HG03521 (cell line): ENCODE measurements around the gene NFE2L1.

Experiments used
- ATAC-seq: cut with Tn5 transposase; IDR thresholded peaks from one replicate; pipeline ENCODE4 v1.9.1; 2021; ENCODE audit warnings: mild to moderate bottlenecking, moderate library complexity; ENCODE audit not compliant: unreplicated experiment

Gene NFE2L1

DNA sequence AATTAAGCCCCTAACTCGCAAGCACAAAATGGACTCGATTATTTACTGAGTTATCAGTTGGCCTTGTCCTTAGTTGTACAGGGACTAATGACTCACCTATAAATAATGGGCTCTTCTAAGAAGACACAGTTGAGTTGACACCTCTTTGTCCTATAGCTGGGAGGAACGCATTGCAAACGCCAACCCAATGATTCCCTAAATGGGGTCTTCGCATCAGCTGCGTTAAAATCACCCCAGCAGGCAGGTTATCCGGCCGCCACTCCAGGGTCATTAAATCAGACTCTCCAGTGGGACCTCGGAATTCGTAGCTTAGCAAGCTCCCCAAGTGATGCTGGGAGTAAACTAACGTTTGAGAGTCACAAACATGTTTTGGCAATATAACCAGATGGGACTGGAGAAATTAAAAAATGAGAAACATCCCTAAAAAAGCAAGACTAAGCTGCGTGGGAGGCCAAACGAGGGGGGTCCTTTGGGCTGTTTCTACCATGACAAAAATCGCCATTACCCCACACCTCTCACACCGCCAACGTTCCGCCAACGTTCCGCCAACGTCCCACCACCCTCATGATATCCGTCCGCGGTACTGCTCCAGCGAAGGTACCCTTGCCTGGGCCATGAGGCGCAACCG, 932 bp upstream of the NFE2L1 start:
- ATAC-seq, result no peak

DNA sequence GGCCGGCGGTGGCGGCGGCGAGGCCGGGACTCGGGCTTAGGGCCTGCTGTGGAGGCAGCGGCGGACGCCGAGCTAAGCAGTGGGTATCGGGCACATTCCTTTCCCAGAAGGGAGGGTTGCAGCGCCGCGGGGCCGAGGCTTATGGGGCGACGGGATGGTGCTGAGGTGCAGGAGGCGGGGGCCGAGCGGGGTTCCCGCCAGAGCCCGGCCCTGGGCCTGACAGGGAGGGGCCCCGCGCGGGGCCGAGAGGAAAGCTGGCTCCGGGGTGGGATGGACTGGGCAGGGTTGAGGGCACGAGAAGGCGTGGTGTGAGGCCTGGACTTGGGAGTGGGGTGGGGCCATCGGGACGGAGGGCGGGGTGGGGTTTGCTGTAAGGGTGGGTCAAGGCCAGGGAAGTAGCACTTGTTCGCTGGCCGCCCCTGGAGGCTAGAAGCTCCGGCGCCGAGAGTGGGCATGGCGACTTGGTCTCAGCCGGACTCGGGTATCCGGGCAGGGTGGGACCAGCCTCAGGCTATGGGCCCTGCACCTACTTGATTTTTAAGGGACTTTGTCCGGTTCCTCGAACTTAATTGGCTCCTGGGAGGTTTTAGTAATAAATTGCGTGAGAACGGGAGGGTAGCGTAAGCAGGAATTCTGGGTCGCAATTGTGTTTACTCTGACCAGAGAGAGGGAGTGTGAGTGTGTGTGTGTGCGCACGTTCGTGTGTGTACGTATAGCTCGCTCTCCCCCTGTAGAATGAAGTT, 396 bp downstream of the NFE2L1 start:
- peak; percentile 36 for ATAC-seq

DNA sequence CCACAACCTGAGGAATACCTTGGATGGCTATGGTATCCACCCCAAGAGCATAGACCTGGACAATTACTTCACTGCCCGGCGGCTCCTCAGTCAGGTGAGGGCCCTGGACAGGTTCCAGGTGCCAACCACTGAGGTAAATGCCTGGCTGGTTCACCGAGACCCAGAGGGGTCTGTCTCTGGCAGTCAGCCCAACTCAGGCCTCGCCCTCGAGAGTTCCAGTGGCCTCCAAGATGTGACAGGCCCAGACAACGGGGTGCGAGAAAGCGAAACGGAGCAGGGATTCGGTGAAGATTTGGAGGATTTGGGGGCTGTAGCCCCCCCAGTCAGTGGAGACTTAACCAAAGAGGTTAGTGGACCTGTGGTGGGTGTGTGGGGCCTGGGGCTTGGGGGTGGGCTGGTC, 3.1 kb downstream of the NFE2L1 start:
- ATAC-seq, result no peak

DNA sequence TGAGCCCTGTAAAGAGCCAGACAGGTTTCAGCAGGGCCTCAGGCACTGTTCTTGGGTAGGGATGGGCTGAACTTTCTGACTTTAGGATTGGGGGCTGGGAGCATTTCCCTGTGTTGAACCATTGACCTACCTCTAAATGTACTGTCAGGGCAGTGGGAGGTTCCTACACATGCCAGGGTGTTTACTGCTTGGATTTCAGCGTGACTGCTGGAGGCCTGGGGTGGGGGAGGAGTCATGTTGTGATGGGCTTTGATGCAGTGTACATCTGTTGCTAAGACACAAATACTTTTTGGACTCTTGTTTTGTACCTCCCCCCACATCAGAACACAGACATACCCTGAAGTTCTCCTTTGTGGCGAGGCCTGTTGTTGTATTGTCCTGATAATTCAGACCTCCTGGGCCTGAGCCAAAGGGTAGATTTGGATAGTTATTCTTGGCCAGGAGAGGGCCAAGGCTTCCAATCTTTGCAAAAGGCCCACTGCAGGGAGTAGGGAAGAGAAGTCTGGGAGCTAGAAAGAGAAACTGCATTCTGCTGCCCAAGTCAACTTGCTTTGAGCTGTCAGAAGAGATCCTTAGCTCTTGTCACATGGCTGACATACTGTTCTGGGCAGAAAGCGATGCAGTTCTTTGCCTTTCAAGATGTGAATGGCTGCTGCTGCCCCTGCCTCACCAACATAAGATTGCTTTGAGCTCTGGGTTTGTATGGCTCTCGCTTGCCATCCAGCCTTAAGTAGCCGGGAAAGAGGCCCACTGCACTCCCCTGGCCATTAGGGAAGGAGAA, 3.7 kb downstream of the NFE2L1 start:
- no peak for ATAC-seq

DNA sequence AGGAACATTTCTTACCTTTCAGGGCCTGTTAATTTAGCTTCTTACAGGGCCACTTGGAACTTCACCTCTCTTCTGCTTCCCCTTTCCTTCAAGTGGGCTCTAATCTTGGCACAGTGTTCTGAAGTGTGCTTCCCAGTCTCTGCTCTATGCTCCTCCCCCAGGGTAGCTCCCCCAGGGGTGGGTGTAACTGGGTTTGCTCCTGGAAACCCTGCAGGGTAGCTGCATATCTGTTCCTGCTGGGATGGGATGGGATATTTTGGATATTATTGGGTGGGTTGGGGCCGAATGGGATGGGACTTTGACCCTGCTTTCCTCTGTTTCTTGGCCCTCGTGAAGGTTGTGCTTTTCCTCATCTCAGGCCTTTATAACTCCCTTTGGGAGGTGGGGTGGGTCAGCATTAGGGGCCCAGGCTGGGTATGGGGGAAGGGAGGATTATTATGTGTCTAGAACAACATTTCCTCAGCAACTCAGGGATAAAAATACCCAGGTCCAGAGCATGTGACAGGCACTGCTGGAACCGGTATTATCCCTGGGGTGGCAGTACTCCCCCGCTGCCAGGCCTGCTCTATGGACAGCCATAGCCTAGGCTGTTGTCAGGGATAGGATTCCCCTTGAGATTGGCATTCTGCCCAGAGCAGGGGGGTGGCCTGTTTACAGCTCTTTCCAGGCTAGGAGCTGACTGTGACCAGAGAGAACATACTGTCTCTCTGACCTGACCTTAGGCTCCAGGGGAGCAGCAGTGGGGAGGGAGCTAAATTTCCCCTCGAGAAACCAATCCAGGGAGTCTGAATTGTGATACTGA, 5.0 kb downstream of the NFE2L1 start:
- ATAC-seq, result no peak

DNA sequence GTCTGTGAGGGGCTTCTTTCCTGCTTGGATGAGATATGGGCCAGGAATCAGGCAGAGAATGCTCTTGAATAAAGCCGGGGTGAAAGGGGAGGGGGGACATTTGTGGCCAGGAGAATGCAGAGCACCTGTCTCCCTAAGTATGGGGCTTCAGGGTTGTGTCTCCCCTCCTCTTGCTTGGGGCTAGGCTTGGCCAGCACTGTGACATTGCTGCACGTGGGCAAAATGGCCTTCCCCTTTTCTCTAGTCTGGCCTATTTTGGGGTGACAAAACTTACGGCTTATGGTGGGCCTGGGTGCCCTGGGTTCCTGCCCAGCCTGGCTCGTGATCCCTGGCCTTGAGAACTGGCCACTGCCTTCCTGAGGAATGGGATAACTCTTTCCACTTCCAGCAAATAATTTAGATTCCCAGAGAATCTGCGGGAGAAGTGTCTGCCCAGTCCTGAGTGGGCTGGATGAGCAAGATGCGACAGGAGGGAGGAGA, 5.6 kb downstream of the NFE2L1 start:
- ATAC-seq, result no peak

DNA sequence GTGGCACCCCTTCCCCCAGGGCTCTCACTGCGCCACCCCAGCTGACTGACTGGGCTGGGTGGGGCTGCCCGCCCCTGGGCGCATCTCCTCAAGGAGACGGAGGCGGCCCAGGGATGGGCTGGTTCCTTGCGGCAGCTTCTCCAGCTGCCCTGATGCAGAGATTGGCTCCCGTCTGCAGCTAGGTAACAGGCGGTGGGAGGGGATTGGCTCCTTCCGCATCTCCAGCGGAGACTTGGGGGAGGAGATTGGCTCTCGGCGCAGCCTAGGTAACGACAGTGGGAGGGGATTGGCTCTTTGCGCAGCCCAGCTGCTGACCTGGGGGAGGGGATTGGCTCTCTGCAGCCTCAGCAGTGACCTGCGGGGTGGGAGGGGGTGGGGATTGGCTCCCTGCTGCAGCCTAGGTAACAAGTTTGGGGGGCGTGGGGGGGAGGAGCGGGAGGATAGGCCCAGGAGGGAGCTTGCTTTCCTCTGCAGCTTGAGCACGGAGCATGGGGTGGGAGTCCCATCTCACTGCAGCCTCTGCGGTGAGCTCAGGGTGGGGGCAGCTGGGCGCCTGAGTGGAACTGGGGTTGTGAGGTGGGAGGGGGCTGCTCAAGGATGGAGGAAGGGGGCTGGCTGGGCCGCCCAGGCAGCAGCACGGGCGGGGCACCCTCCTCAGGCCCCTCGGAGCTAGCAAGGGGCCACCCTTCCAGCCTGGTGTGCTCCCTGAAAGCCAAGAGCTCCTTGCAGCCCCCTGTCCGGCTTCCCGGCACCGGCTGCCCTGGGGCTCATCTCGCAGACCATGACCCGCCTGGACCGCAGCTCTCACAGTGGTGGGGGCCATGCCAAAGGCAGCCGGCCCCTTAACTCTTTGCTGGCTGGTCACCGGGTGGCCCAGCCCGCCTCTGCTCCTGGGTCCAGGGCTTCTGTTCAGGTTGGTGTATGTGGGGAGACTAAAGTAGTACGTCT, 6.4 kb downstream of the NFE2L1 start:
- no peak for ATAC-seq

DNA sequence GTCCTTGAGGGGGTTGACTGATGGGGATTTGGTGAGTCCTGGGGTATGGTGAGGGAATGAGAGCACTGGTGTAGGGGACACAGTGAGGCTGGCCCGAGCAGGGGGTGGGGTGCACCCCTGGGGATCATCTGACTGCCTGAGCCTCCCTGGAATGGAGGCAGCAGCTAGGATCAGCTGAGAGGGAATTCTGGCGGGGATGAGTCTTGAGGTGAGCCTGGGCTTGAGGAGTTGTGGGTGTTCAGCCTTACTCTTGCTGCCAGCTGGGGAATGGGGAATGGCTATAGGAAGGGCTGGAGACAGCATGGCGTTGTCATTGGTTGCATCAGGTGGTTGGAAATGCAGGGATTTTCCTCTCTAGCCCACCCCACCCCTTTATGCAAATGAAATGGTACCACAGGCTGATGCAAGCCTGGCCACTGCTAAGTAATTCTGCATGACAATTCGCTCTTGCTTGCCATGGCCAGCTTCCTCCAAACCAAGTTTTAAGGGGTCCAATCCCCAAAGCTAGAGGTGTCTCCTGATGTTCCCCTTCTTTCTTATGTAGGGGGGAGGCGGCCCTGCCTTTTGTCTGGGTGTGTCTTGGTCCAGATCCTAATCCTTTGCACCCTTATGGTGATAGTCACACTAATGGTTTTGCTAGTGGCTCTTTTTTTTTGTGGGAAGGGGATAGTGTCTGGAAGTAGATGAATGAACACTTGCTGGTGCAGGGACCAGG, 7.5 kb downstream of the NFE2L1 start:
- ATAC-seq, result no peak

DNA sequence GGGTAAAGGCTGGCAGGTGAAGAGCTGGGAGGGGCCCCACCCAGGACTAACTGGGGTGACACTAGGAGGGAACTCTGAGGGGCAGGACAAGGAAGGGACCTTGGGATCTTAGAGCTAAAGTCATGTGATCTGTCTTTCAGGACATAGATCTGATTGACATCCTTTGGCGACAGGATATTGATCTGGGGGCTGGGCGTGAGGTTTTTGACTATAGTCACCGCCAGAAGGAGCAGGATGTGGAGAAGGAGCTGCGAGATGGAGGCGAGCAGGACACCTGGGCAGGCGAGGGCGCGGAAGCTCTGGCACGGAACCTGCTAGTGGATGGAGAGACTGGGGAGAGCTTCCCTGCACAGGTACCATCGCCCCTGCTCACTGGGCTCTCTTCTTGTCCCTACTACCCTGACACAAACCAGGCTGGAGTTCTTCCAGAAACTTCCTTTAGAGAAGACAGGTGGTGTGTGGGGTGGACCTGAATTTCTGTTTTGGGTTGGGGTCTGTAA, 8.1 kb downstream of the NFE2L1 start:
- no peak for ATAC-seq

DNA sequence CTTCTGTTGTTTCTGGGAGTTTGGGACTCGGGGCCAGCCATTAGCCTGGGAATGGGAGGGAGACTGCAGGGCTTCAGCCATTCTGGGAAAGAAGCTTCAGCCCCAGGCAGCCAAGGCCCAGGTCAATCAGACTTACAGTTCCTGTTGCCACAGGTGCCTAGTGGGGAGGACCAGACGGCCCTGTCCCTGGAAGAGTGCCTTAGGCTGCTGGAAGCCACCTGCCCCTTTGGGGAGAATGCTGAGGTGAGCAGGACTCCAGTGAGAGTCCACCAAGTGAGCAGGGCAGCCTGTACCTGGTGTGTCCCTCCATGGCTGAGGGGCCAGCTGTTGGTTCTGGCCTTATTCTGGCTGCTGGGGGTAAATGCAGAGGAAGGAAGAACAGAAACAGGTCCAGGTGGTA, 8.7 kb downstream of the NFE2L1 start:
- ATAC-seq, result no peak

DNA sequence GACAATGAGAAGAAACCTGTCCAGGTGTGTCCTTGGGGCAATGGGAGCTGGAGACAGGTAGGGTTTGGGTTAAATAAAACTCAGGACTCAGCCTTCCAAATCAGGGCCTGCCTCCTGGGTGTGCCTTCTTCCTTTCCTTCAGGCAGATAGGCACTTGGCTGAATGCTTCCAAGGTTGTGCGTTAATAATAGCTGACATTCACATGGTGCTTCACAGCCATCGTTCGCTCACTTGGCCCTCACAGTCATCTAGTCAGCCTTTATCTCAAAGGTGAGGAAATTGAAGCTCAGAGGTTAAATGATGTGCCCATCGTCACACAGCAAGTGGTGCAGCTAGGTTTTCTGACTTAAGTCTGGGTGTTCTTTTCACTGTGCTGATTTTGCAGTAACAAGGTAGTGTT, 9.5 kb downstream of the NFE2L1 start:
- ATAC-seq, result no peak

DNA sequence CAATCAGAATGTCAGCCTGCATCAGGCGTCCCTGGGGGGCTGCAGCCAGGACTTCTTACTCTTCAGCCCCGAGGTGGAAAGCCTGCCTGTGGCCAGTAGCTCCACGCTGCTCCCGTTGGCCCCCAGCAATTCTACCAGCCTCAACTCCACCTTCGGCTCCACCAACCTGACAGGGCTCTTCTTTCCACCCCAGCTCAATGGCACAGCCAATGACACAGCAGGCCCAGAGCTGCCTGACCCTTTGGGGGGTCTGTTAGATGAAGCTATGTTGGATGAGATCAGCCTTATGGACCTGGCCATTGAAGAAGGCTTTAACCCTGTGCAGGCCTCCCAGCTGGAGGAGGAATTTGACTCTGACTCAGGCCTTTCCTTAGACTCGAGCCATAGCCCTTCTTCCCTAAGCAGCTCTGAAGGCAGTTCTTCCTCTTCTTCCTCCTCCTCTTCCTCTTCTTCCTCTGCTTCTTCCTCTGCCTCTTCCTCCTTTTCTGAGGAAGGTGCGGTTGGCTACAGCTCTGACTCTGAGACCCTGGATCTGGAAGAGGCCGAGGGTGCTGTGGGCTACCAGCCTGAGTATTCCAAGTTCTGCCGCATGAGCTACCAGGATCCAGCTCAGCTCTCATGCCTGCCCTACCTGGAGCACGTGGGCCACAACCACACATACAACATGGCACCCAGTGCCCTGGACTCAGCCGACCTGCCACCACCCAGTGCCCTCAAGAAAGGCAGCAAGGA, 10.4 kb downstream of the NFE2L1 start:
- no peak for ATAC-seq

DNA sequence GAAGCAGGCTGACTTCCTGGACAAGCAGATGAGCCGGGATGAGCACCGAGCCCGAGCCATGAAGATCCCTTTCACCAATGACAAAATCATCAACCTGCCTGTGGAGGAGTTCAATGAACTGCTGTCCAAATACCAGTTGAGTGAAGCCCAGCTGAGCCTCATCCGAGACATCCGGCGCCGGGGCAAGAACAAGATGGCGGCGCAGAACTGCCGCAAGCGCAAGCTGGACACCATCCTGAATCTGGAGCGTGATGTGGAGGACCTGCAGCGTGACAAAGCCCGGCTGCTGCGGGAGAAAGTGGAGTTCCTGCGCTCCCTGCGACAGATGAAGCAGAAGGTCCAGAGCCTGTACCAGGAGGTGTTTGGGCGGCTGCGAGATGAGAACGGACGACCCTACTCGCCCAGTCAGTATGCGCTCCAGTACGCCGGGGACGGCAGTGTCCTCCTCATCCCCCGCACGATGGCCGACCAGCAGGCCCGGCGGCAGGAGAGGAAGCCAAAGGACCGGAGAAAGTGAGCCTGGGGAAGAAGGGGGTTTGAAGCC, 11.0 kb downstream of the NFE2L1 start:
- ATAC-seq, result no peak

DNA sequence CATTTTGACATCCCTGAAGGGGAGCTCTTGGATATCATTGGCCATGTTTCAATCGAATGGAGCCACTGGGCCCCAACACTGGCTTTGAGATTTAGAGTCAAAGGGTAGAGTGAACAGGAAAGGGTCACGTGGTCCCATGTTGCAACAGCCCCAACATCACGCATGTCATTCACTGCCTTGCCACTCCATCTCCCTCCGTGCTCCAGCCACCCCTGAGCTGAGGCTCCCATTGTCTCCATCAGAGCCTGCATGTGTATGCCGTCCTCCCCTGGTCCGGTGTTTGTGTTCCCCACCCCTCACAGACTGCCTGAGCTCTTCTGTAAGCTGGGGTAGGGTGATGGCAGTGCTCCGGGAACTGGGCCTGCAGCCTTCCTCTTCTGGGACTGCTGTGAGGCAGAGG, 12.1 kb downstream of the NFE2L1 start:
- ATAC-seq, result no peak

DNA sequence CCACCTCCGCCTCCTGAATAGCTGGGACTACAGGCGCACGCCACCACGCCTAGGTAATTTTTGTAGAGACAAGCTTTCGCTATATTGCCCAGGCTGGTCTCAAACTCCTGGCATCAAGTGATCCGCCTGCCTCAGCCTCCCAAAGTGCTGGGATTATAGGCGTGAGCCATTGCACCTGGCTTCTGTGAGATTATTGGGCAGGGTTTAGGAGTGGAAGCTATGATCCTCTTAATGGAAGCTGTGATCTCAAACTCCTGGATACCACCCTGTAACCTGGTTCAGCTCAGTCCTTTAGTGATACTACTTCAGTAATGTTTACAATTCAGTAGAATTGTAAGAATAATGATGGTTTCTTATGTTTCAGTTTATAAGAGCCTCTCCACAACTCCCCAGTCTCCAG, 14.1 kb downstream of the NFE2L1 start:
- no peak for ATAC-seq

DNA sequence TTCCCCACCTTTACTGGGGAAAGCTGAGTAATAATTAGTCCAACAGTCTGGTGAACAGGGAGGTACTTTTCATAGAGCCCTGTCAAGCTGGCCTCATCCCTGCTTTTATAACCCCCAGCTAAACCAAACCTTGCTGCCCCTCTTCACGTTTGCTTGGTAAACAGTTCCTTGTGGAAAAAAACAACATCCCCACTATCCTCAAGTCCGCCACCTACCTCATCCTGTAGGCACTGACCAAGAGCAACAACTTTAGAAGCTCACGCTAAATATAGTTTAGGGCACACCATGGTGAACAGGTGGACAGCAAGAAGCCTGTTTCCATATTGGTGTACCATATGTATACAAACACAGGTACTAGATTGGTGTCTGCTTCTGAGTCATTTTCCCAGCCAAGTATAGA, 16.5 kb downstream of the NFE2L1 start:
- ATAC-seq, result no peak

DNA sequence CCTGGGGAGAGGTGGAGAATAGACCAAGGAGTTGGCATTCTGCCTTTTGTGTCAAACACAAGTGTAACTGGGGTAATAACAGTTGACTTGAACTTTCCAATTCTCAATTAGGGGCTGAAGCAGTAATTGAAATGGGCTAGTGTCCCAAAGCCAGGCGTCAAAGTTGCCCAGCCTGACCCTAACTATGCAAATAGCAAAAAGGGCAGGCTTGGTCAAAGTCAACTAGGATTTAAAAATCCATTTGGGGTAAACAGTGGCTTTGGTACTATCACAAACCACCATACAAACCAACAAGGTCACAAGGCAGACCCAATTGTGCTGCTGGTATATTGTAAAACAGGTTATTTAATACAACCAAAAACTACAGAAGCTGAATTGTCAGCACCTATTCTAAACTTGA, 18.0 kb downstream of the NFE2L1 start:
- ATAC-seq, result no peak

DNA sequence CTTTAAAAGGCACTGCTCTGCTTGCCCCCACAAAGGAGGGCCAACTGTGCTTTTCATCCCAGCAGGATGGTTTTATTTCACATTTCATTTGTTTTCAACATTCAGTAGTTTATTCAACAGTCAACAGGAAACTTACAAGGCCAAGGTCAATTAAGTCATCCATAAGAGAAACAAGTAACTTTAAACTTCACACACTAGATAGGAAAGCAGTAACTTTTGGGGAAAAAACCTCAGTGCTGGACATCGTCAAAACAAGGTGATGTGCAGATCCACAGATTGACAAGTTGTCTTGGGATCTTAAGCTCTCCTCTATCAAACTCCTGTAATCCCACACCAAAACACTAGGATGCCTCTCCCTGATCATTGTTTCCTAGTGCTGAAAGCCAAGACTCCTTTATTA, 18.5 kb downstream of the NFE2L1 start:
- no peak for ATAC-seq
